GM18858 (cell line): ENCODE data around the gene CABP7.
"Not testable (repeated sequence)": the region's sequence is repeated elsewhere in the genome, so short reads cannot be mapped to it uniquely, and the experiment has no call there.

Experiments
- ATAC-seq: cut with Tn5 transposase; IDR thresholded peaks from one replicate; pipeline ENCODE4 v1.9.1; 2021; ENCODE audit not compliant: unreplicated experiment

Gene CABP7

GRCh38 chr22:29747832-29748231 is 28.0 kb downstream of the CABP7 start:
- no peak for ATAC-seq

- ATAC-seq, result no peak
Observed at GRCh38 chr22:29748248-29748893, 28.6 kb downstream of the CABP7 start.

- ATAC-seq, result no peak
Observed at GRCh38 chr22:29750029-29750428, 30.2 kb downstream of the CABP7 start.

GRCh38 chr22:29750559-29751538 is 31.0 kb downstream of the CABP7 start:
- no peak for ATAC-seq

GRCh38 chr22:29751669-29752068 is 31.9 kb downstream of the CABP7 start:
- no peak for ATAC-seq

- ATAC-seq, result no peak
Observed at GRCh38 chr22:29753808-29754657, 34.2 kb downstream of the CABP7 start.

GRCh38 chr22:29754658-29755395 is 35.0 kb downstream of the CABP7 start:
- ATAC-seq, result not testable (repeated sequence)

GRCh38 chr22:29755889-29756288 is 36.1 kb downstream of the CABP7 start:
- ATAC-seq, result no peak

- no peak for ATAC-seq
Observed at GRCh38 chr22:29756341-29756740, 36.5 kb downstream of the CABP7 start.

GRCh38 chr22:29757096-29757495 is 37.3 kb downstream of the CABP7 start:
- no peak for ATAC-seq

GRCh38 chr22:29758068-29758622 is 38.3 kb downstream of the CABP7 start:
- no peak for ATAC-seq

GRCh38 chr22:29758959-29759358 is 39.2 kb downstream of the CABP7 start:
- no peak for ATAC-seq

- ATAC-seq, result no peak
Observed at GRCh38 chr22:29762263-29762662, 42.5 kb downstream of the CABP7 start.

- peak; percentile 7 for ATAC-seq
Observed at GRCh38 chr22:29765905-29766631, 46.3 kb downstream of the CABP7 start.

GRCh38 chr22:29766632-29767170 is 46.9 kb downstream of the CABP7 start, which contains the start of gene ZMAT5:
ZMAT5 (minus strand) TSS chr22:29767007; CDS start chr22:29748544, 18,463 bp downstream.
- ATAC-seq, result peak; percentile 67

- peak; percentile 28 for ATAC-seq
Observed at GRCh38 chr22:29767171-29768051, 47.6 kb downstream of the CABP7 start, which contains the start of gene UQCR10. UQCR10 (plus strand) TSS chr22:29767369; CDS start chr22:29767399, 30 bp downstream.

GRCh38 chr22:29768052-29768693 is 48.4 kb downstream of the CABP7 start:
- no peak for ATAC-seq
